Ovary (tissue), 3 donors: ENCODE results near the gene DDX47.

Experiments used
- POLR2A ChIP-seq: fragments of 450-650 bp; IDR thresholded peaks from one replicate; pipeline ENCODE4 v1.6.1; 2017; ENCODE audit warnings: antibody characterized with exemption, mild to moderate bottlenecking, moderate library complexity
- TF ChIP-seq, protein P1 (sequence below), 3 donors: fragments of 450-650 bp in 2 of 3; fragments of 200-600 bp in 1 of 3; IDR thresholded peaks; one replicate each; pipeline versions ENCODE4 v1.5.1 to v1.8.0; 2016 to 2022; ENCODE audit warnings: antibody characterized with exemption in 3 of 3, mild to moderate bottlenecking in 1 of 3
- donor health status: DM: no; HTN: no; CAD: no.

DNA sequence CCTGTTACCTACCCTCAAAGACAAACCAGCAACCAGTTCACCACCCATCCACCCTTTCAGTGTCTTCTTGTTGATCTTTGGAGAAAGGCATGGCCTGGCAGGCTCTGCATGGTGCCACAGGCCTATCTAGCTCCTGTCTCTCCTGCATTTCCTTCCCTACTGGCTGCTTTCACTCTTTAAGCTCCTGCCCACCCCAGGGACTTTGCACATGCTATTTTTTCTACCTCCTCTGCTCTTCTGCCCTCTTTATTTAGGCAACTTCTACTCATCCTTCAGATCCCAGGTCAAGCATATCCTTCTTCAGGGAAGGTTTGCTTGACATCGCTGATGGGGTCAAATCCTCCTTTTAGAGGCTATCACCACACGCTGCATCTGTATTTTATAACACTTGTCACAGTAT lies 51.1 kb downstream of the DDX47 start:
- TF ChIP-seq, protein P1, sequence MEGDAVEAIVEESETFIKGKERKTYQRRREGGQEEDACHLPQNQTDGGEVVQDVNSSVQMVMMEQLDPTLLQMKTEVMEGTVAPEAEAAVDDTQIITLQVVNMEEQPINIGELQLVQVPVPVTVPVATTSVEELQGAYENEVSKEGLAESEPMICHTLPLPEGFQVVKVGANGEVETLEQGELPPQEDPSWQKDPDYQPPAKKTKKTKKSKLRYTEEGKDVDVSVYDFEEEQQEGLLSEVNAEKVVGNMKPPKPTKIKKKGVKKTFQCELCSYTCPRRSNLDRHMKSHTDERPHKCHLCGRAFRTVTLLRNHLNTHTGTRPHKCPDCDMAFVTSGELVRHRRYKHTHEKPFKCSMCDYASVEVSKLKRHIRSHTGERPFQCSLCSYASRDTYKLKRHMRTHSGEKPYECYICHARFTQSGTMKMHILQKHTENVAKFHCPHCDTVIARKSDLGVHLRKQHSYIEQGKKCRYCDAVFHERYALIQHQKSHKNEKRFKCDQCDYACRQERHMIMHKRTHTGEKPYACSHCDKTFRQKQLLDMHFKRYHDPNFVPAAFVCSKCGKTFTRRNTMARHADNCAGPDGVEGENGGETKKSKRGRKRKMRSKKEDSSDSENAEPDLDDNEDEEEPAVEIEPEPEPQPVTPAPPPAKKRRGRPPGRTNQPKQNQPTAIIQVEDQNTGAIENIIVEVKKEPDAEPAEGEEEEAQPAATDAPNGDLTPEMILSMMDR (IDR thresholded peaks at IDR 0.05): no peak
- no peak for TF ChIP-seq POLR2A
